ENCODE results near the gene PDE8A. TPM values are rescaled to one million over a fixed set of nuclear protein-coding genes. Genes with fewer than 3 reads are reported as not detected.

Gene PDE8A
- total RNA-seq, 6 experiments from 2014 or later, result 14.3 to 18.6 (median 16.6) TPM

DNA sequence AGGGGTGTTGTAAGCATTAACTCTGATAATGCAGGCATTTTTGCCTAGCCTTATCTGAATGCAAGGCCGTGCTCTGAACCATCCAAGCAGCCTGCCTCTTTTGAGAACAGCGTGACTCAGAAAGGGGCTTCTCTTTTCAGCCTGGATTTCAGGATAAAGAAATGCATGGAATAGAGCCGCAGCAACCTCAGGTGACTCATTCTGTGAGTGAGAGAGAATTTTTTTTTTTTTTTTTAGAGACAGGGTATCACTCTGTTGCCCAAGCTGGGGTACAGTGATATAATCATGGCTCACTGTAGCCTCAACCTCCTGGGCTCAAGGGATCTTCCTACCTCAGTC, 20.6 kb upstream of the PDE8A start:
- Mint-ChIP-seq H3K4me3 (peak overlapping the region; percentile 18), H3K36me3 (ENCODE audit: low read depth) (0 out of 2 replicates have a peak, but pooled peaks cover 5% of the 10 kb centered on the region), H3K4me1 (ENCODE audit: low read depth) (peaks cover 37% of the 10 kb centered on the region), H3K27me3 (ENCODE audit: insufficient read depth) (peaks cover 1% of the 10 kb centered on the region; the same call in 1 of the 2 replicates), H3K9me3 (no peaks in the 10 kb centered on the region), H3K27ac (peak overlapping the region; percentile 53)
- peak; percentile 74 for DNase-seq
- TF ChIP-seq, protein P1, sequence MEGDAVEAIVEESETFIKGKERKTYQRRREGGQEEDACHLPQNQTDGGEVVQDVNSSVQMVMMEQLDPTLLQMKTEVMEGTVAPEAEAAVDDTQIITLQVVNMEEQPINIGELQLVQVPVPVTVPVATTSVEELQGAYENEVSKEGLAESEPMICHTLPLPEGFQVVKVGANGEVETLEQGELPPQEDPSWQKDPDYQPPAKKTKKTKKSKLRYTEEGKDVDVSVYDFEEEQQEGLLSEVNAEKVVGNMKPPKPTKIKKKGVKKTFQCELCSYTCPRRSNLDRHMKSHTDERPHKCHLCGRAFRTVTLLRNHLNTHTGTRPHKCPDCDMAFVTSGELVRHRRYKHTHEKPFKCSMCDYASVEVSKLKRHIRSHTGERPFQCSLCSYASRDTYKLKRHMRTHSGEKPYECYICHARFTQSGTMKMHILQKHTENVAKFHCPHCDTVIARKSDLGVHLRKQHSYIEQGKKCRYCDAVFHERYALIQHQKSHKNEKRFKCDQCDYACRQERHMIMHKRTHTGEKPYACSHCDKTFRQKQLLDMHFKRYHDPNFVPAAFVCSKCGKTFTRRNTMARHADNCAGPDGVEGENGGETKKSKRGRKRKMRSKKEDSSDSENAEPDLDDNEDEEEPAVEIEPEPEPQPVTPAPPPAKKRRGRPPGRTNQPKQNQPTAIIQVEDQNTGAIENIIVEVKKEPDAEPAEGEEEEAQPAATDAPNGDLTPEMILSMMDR (IDR thresholded peaks at IDR 0.05), result no peak

DNA sequence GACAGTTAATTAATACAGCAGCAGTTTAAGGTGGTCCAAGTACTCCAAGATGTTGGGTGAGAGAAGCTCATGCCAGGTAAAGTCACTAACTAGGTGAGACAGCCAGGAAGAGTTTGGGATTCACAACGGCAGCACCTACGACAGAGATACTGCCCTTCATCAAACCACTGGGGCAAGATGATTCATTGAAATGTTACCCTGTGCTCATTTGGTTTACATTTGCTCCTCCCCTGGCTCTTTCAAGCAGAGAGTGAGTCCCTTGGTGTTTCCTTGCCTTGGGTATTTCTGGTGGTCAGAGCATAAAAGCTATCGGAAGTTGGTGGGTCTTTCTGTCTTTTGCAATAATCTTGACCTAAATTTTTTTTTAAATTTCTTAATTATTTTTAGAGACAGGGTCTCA, 19.9 kb upstream of the PDE8A start:
- Mint-ChIP-seq H3K27ac (peak overlapping the region; percentile 53; the same call in 1 of the 2 replicates), H3K9me3 (no peaks in the 10 kb centered on the region), H3K27me3 (ENCODE audit: insufficient read depth) (peaks cover 1% of the 10 kb centered on the region; the same call in 1 of the 2 replicates), H3K36me3 (ENCODE audit: low read depth) (0 out of 2 replicates have a peak, but pooled peaks cover 5% of the 10 kb centered on the region), H3K4me1 (ENCODE audit: low read depth) (peaks cover 35% of the 10 kb centered on the region), H3K4me3 (no peak overlapping the region)
- DNase-seq, result no peak
- TF ChIP-seq, protein P1 (IDR thresholded peaks at IDR 0.05), result no peak

DNA sequence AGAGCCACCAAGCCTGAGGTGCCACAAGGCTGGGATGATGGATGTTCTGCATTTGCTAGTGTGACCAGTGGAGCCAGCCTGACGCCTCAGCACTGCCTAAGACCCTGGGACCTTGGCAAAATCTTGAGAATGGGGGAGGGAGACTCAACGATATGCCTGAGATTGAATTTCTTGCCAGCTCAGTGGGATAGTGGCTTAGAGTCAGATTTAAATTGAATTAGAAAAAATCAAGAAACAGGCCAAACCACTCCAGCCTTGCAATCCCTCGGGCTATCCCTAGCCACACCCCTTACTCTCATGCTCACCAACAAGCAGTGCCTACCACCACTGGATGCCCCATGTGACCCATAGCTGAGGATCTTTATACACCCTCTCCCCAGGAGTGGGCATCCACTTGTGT, 18.7 kb upstream of the PDE8A start:
- Mint-ChIP-seq H3K36me3 (ENCODE audit: low read depth) (0 out of 2 replicates have a peak, but pooled peaks cover 5% of the 10 kb centered on the region), H3K4me3 (no peak overlapping the region), H3K27ac (no peak overlapping the region), H3K9me3 (no peaks in the 10 kb centered on the region), H3K4me1 (ENCODE audit: low read depth) (peaks cover 35% of the 10 kb centered on the region), H3K27me3 (ENCODE audit: insufficient read depth) (peaks cover 1% of the 10 kb centered on the region; the same call in 1 of the 2 replicates)
- TF ChIP-seq, protein P1 (IDR thresholded peaks at IDR 0.05), result no peak
- DNase-seq, result no peak

DNA sequence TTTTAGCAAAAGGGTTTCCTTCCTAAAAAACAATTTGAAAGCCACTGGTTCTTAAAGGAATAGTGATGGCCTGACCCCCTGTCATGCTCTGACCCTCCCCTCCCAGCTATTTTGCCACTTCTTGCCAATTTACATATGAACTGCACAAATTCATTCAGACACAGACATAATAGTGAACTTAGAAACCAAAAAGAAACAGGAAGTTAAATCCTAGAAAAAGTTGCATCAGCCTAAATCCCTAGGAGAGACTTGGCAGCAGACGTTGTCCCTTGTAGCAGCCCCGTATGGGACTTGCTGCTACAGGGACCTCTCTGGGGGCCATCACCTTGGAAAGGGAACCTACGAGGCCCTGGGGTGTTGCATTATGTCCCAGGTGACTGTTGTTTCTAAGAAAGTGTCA, 14.3 kb upstream of the PDE8A start:
- TF ChIP-seq, protein P1 (IDR thresholded peaks at IDR 0.05), result no peak
- peaks cover 10% of the 10 kb centered on the region; the same call in 1 of the 2 replicates for H3K27me3 Mint-ChIP-seq (ENCODE audit: insufficient read depth)
- no peak for DNase-seq
- H3K4me1 Mint-ChIP-seq (ENCODE audit: low read depth), result peaks cover 4% of the 10 kb centered on the region
- H3K9me3 Mint-ChIP-seq, result no peaks in the 10 kb centered on the region
- no peak overlapping the region for H3K27ac Mint-ChIP-seq
- 0 out of 2 replicates have a peak, but pooled peaks cover 5% of the 10 kb centered on the region for H3K36me3 Mint-ChIP-seq (ENCODE audit: low read depth)
- H3K4me3 Mint-ChIP-seq, result no peak overlapping the region

DNA sequence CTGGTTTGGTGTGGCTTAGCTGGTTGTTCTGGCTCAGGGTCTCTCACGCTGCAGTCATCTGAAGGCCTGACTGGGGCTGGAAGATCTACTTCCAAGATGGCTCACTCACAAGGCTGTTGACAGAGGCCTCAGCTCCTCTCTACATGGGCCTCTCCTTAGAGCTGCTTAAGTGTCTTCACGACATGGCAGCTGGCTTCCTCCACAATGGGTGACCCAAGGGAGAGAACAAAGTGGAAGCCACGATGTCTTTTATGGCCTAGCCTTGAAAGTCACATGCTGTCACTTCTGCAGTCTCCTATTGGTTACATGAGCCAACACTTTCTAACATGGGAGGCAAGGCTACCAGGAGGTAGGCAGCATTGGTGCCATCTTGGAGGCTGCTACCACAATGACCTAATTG, 13.4 kb upstream of the PDE8A start:
- 0 out of 2 replicates have a peak, but pooled peaks cover 5% of the 10 kb centered on the region for H3K36me3 Mint-ChIP-seq (ENCODE audit: low read depth)
- H3K9me3 Mint-ChIP-seq, result no peaks in the 10 kb centered on the region
- no peak overlapping the region for H3K4me3 Mint-ChIP-seq
- TF ChIP-seq, protein P1 (IDR thresholded peaks at IDR 0.05), result no peak
- no peaks in the 10 kb centered on the region for H3K4me1 Mint-ChIP-seq (ENCODE audit: low read depth)
- DNase-seq, result no peak
- H3K27me3 Mint-ChIP-seq (ENCODE audit: insufficient read depth), result peaks cover 13% of the 10 kb centered on the region; the same call in 1 of the 2 replicates
- H3K27ac Mint-ChIP-seq, result no peak overlapping the region
